ENCODE measurements around the gene SIVA1. TPM values are rescaled to one million over a fixed set of nuclear protein-coding genes. Genes with fewer than 3 reads are reported as not detected.

The SIVA1 gene
- total RNA-seq, 1 experiment from 2014 or later: 128 TPM

- H3K27me3 Mint-ChIP-seq (ENCODE audit: low read depth): peaks cover 14% of the 10 kb centered on the region
- no peak for DNase-seq (ENCODE audit: low spot score)
- H3K4me1 Mint-ChIP-seq: peaks cover 11% of the 10 kb centered on the region
- TF ChIP-seq OVOL2 (CRISPR knock-in tag; IDR thresholded peaks at IDR 0.05; ENCODE audit: borderline replicate concordance): no peak
- 0 out of 2 replicates have a peak, but pooled peaks have one; percentile 23 for TF ChIP-seq FOXK1 (CRISPR knock-in tag; IDR thresholded peaks at IDR 0.05)
- no peak for TF ChIP-seq TEAD4 (CRISPR knock-in tag; IDR thresholded peaks at IDR 0.05)
- no peak for TF ChIP-seq USF1 (CRISPR knock-in tag; IDR thresholded peaks at IDR 0.05)
- TF ChIP-seq NFYB (CRISPR knock-in tag; conservative IDR thresholded peaks at IDR 0.05; ENCODE audit: low read depth): no peak
- TF ChIP-seq HMGXB4 (CRISPR knock-in tag; IDR thresholded peaks at IDR 0.05): no peak
- ATAC-seq: no peak
- H3K27ac Mint-ChIP-seq: no peak overlapping the region; the same call in 1 of the 2 replicates
- peak overlapping the region; percentile 95 for H3K4me3 Mint-ChIP-seq
- H3K36me3 Mint-ChIP-seq: peaks cover 28% of the 10 kb centered on the region
- peaks cover 22% of the 10 kb centered on the region for H3K9me3 Mint-ChIP-seq
- CTCF ChIA-PET: interaction anchor here (0.6 to 3.4 kb wide), 23 partner anchors 10 to 218 kb away, joined by 3 to 62 read pairs (median 5); no protein-coding TSS in a partner anchor
- POLR2A ChIA-PET: interaction anchor here (1.0 to 2.1 kb wide), 5 partner anchors 16 to 73 kb away, joined by 3 to 10 read pairs (median 4); partner anchors contain the start of gene ZBTB42
Observed at GRCh38 chr14:104752423-104752734, 568 bp upstream of the SIVA1 start.

- Mint-ChIP-seq H3K36me3 (peaks cover 31% of the 10 kb centered on the region), H3K4me3 (peak overlapping the region; percentile 95), H3K4me1 (peaks cover 11% of the 10 kb centered on the region), H3K9me3 (peaks cover 22% of the 10 kb centered on the region), H3K27ac (peak overlapping the region; percentile 77), H3K27me3 (ENCODE audit: low read depth) (peaks cover 14% of the 10 kb centered on the region)
- ChIA-PET CTCF (interaction anchor here (1.2 to 3.4 kb wide), 13 partner anchors 13 to 190 kb away, joined by 3 to 62 read pairs (median 8); no protein-coding TSS in a partner anchor), POLR2A (interaction anchor here (1.2 to 2.1 kb wide), 3 partner anchors 15 to 72 kb away, joined by 4 to 10 read pairs (median 5); partner anchors contain the start of gene ZBTB42)
- DNase-seq (ENCODE audit: low spot score) (no peak), ATAC-seq (no peak)
- no peak for TF ChIP-seq ATF1 (CRISPR knock-in tag; IDR thresholded peaks at IDR 0.05)
- TF ChIP-seq FOXK1 (CRISPR knock-in tag; IDR thresholded peaks at IDR 0.05): no peak
- TF ChIP-seq IRF1 (CRISPR knock-in tag; IDR thresholded peaks at IDR 0.05): no peak
- no peak for TF ChIP-seq RORB (CRISPR knock-in tag; IDR thresholded peaks at IDR 0.05)
- TF ChIP-seq E2F5 (CRISPR knock-in tag; IDR thresholded peaks at IDR 0.05): no peak
- TF ChIP-seq SMAD4 (CRISPR knock-in tag; IDR thresholded peaks at IDR 0.05): no peak
- TF ChIP-seq SMAD3 (CRISPR knock-in tag; IDR thresholded peaks at IDR 0.05; ENCODE audit: borderline replicate concordance): no peak
Observed at GRCh38 chr14:104753528-104754212, 723 bp downstream of the SIVA1 start.

GRCh38 chr14:104754213-104754851, 1.4 kb downstream of the SIVA1 start:
- no peak for TF ChIP-seq ATF2 (CRISPR knock-in tag; IDR thresholded peaks at IDR 0.05; ENCODE audit: borderline replicate concordance, low read depth)
- no peak for TF ChIP-seq NFYB (CRISPR knock-in tag; conservative IDR thresholded peaks at IDR 0.05; ENCODE audit: low read depth)
- TF ChIP-seq ZNF671 (CRISPR knock-in tag; IDR thresholded peaks at IDR 0.05): no peak
- TF ChIP-seq JAZF1 (CRISPR knock-in tag; IDR thresholded peaks at IDR 0.05): no peak
- TF ChIP-seq TP53 (CRISPR knock-in tag; IDR thresholded peaks at IDR 0.05): no peak
- Mint-ChIP-seq H3K4me1 (peaks cover 9% of the 10 kb centered on the region), H3K36me3 (peaks cover 35% of the 10 kb centered on the region), H3K27ac (peak overlapping the region; percentile 77), H3K27me3 (ENCODE audit: low read depth) (peaks cover 11% of the 10 kb centered on the region), H3K9me3 (peaks cover 18% of the 10 kb centered on the region), H3K4me3 (peak overlapping the region; percentile 95)
- ATAC-seq (no peak), DNase-seq (ENCODE audit: low spot score) (no peak)
- CTCF ChIA-PET: interaction anchor here (0.7 to 3.4 kb wide), 5 partner anchors 12 to 72 kb away, joined by 3 to 62 read pairs (median 8); no protein-coding TSS in a partner anchor
- POLR2A ChIA-PET: interaction anchor here (2.1 kb wide), 1 partner anchor 14 kb away, joined by 10 read pairs; no protein-coding TSS in a partner anchor
